PFSK-1 (cell line): Measurements from ENCODE around the gene KLLN.

Experiments
- POLR2AphosphoS5 ChIP-seq: IDR thresholded peaks from 2 replicates; pipeline ENCODE4 v1.6.1; 2012; ENCODE audit warnings: low read depth, mild to moderate bottlenecking, control low read depth, low read length, moderate library complexity
- REST ChIP-seq, 2 experiments: IDR thresholded peaks; 2 replicates each; pipeline versions ENCODE4 v1.6.1 to v1.8.0; 2011 to 2012; ENCODE audit warnings: low read depth in 2 of 2, low read length in 2 of 2, control low read depth in 1 of 2, inconsistent platforms in 1 of 2, mild to moderate bottlenecking in 1 of 2, moderate library complexity in 1 of 2; ENCODE audit not compliant: insufficient read depth in 1 of 2
- TAF1 ChIP-seq: IDR thresholded peaks from 2 replicates; pipeline ENCODE4 v1.6.1; 2012; ENCODE audit warnings: low read length, control low read depth, borderline replicate concordance; ENCODE audit not compliant: insufficient read depth

- TF ChIP-seq TAF1 = no peak
- TF ChIP-seq REST (IDR thresholded peaks at IDR 0.05; ENCODE audit: insufficient read depth in 1 of 2, low read depth in 2 of 2, low read length in 2 of 2) = no peak
- TF ChIP-seq POLR2AphosphoS5 = no peak
Observed at GRCh38 chr10:87864496-87865059, 1.2 kb upstream of the KLLN start.
